NCI-H2171 treated with DMSO at 0.1 percent for 48 hours (cell line): Measurements from ENCODE around the gene FMO4.
"Not testable (repeated sequence)": the region's sequence is repeated elsewhere in the genome, so short reads cannot be mapped to it uniquely, and the experiment has no call there.

ENCODE experiments used
- DNase-seq: peaks from one replicate; lab custom pipeline; 2025; lab: John Stamatoyannopoulos, UW

The FMO4 gene, protein sequence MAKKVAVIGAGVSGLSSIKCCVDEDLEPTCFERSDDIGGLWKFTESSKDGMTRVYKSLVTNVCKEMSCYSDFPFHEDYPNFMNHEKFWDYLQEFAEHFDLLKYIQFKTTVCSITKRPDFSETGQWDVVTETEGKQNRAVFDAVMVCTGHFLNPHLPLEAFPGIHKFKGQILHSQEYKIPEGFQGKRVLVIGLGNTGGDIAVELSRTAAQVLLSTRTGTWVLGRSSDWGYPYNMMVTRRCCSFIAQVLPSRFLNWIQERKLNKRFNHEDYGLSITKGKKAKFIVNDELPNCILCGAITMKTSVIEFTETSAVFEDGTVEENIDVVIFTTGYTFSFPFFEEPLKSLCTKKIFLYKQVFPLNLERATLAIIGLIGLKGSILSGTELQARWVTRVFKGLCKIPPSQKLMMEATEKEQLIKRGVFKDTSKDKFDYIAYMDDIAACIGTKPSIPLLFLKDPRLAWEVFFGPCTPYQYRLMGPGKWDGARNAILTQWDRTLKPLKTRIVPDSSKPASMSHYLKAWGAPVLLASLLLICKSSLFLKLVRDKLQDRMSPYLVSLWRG

DNA sequence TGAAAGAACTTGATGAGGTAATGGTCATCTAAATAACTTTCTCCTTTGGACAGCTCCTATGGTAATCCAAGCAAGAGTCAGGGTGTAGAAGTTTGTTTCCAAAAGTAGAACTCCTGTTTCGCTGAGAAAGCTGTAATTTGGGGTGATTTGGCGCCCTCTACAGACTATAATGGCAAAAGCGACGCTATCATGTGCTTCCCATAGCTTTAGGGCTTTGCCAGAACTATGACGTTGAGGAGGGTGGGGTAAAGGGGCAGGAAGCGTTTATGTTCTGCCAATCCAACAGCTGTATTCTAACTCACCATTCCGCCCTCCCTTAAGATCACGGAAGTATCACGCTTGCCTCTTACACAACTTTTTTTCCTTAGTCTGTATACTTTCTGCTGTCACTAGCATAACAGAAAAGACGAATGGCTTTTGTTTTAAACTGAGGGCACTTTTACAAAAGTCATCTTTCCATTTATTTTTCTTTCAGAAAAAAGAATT, at the start of gene FMO4:
Gene FMO4, plus strand, starts transcription at position 349 of the 486 bp plus-strand sequence. CDS start 5,643 bp downstream, outside the sequence.
- peak; percentile 51 for DNase-seq

DNA sequence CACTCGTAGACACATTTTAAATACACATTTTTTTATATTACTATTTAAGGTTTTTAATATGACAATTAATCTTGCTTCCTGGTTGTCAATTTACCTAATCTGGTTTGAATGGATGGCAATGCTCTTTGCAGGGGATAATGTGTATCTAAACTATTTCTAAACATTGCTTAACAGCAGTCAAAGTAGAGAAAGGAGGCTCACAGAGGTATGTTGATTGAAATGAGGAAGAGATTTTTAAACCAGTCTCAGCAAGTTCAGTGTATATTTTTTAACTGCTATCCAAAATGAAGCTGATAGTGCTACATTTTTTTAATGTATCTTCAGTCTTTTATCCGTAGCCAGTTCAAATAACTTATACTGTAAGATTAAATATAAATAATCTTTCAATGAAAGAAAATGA, 48.3 kb upstream of the FMO4 start:
- no peak for DNase-seq

DNA sequence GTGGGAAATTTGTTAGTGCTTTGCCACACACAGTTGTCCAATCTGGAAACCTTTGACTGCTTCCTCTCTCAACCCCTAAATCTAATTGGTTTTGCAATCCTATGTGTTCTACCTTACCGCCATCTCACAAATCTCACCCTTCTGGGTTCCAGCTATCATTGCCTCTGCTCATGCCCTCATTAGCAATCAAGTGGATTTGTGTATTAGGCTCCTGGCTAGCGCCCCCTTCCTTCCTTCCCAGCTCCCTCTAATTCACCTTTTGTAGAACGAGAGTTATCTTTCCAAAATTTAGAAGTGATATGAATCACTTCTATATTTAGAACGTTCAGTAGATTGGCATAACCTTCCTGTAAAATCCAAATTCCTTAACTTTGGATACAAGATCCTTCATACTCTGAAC, 47.1 kb upstream of the FMO4 start:
- no peak for DNase-seq

DNA sequence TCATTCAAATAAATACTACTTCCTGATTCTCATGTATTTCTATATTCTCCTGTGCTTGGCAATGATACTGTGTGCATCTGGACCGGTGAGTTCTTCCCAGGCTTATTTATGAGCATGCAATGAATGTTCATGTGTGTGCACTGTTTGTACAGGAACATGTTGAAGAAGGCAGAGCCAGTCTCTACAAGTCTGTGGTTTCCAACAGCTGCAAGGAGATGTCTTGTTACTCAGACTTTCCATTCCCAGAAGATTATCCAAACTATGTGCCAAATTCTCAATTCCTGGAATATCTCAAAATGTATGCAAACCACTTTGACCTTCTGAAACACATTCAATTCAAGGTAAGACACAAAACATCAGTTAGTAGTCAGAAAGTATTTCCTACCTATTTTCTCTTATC, 46.6 kb upstream of the FMO4 start:
- no peak for DNase-seq

DNA sequence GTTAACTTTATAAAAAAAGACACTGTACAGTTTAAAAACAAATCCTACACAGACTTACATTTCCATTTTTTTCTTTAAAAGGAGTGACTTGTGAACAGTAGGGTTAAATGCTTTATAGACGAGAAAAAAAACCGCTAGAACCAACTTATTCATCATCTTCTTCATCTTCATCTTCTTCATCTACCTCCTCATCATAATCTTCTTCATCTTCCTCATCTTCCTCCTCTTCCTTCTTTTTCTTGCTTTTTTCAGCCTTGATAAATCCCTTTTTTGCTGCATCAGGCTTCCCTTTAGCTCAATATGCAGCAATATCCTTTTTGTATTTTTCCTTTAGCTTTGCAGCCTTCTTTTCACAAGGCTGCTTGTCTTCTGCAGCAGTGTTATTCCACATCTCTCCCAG, 43.2 kb upstream of the FMO4 start:
- DNase-seq, result no peak

DNA sequence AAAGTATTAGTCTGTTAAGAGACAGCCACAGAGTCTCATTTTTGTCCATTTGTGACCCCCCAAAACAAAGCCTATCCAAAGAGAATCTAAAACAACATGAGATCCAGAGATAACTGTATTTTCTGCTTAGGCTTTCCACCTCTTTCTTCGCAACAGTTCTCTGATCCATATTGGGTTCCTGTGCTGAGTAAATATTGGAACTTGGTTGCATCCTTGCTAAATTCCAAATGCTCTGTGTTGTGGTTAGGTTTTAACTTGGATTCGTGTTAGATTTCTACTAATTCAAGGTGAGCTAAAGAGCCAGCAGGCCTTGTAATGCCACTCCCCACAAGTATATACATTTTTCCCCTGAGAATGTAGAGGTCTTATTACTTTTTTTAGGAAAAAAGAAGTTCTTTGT, 36.4 kb upstream of the FMO4 start:
- no peak for DNase-seq

DNA sequence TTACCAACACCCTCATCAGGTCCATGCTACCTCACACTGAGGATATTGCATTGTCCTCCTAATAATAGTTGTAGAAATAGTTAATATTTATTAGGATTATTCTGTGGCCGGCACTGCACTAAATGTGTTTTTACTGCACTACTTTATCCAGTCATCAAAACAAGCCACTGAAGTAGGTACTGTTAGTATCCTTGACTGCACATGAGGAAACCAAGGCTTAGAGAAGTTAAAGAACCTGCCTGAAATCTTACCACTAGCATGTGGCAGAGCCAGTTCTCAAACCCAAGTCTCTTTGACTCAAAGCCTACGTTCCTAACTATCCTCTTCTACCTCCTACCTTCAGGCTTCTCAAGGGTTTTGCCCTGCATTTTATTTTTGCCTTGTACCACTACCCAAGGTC, 34.7 kb upstream of the FMO4 start:
- DNase-seq, result no peak

DNA sequence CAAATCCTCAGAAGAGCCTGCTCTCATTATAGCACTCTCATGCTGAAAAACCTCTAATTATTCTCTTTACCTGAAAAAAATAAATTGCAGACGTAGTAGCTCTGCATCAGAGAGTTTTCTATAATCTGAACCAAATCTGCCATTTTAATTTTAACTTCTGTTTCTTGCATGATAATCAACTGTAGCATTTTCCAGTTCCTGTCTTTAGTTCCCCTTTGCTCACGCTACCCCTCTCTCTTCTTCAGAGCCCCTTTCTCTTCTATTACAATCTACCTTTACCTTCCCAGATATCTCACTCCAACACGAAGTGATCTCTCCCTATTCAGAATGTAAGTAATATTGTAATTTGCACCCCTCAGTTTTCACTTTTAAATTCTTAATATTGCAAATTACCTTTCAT, 34.3 kb upstream of the FMO4 start:
- DNase-seq, result no peak

DNA sequence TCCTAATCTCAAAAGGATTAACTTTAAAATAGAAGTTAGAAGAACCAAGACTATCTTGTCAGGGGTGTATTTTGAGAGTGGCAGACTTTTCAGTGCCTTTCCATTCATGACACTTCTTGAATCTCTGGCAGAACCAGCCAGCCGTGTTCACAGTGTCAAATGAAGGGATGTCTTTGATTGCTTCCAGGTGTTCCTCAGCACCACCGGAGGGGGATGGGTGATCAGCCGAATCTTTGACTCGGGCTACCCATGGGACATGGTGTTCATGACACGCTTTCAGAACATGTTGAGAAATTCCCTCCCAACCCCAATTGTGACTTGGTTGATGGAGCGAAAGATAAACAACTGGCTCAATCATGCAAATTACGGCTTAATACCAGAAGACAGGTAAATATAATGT, 33.4 kb upstream of the FMO4 start:
- DNase-seq, result no peak

DNA sequence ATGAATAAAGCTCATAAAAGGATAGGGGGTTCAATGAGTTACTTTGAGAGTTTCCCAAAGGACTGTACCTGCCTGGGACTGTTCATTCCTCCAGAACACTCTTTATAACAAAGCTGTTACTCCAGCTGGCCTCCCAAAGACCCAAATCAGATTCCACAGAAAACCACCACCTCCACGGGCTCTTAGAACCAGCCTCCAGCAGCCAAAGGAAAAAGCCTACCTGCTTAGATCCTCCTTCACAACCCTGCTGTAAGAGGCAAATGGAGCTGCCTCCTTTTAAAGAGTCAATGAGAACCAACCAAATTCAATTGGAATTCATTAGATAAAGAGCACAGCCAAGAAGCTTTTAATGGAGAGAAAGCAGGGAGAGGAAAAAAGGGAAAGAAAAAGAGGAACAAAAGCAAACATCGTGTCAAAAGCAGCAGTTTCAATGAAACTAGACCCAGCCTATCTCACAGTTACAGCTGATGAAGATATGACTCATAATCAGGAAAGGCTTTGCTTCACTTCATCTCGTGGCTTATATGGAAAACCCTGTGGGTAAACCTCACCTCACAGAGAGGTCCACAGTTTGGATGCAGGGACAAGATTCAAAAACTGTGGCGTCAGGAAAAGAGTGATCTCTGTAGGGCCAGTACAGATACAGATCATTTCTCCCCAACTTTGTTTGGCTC, 27.8 kb upstream of the FMO4 start:
- no peak for DNase-seq

DNA sequence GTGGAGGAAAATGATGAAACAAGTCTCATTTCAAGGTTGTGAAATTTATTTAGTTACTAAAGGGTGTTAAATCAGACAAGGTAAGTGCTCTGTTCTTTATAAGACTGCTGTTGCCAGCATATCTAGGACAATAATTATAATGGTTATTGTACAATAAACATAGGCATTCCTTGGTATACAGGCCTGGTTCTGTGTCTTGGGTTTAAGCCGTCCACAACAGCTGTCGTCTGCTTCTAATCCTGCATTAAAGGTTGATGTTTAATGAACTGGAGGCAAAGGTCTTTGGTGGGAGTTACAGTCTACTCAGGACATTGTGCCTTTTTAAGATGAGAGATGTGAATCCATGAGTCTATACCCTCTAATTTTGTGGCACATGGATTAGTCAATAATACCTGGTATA, 23.4 kb upstream of the FMO4 start:
- no peak for DNase-seq

DNA sequence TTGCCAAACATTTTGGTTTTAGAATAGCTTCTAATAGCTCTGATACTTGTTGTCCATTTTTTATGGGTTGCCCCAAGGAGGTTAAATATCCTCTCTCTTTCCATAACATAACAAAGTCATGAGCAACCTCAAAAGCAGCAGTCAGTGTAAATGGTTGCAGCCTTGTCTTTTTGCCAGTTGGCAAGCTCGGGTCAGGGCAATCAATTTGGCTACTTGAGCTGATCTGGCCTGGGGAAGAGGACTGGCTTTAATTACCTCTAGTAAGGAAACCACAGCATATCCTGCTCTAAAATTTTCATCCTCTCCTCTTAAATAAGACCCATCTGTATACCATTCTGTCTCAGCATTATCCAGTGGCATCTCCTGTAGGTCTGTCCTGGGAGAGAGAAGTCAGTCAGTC, 21.2 kb upstream of the FMO4 start:
- DNase-seq, result no peak

DNA sequence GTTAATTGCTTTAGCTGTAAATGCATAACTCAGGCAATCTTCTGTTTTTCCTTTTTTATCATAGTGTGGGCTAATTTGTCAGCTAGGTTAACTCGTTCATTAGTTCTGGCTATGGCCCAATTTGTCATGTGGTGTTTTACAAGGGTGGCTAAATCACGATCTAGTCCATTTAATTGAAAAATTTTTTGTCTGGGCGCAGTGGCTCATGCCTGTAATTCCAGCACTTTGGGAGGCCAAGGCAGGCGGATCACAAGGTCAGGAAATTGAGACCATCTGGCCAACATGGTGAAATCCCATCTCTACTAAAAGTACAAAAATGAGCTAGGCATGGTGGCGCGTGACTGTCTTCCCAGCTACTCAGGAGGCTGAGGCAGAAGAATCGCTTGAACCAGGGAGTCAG, 18.6 kb upstream of the FMO4 start:
- not testable (repeated sequence) for DNase-seq

DNA sequence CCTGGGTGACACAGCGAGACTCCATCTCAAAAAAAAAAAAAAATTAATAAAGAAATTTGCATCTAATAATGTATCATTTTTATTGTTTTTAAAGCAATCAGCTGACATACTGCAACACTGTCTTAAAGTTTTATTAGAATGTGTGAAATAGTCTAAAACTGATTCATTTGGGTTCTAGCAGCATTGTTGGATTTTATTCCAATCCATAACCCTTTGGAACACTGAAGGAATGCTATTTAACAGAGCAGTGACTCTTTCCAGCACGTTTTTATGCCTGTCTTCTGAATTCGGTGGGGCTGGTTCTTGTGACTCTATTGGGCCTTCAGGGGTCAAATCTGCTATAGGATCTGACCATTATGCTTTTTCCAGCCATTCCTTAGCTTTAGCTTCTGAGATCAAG, 18.2 kb upstream of the FMO4 start:
- DNase-seq, result no peak

DNA sequence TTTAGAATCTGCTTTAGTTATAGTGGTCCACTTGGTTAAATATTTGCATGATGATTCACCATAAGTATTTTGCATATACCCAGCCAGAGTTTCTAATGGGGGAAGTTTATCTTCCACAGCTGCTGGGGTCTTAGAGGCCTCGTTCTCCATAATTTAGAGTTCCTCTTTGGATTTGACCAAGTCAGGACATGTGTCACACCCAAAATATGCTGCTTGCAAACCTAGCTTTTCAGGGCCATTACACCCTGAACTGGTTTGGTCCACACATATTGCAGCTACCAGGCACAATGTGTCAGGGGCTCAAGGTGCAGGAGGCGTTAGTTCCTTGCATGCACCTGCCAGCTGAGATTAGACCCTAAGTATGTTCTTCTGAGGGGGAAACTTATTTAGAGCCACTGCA, 17.1 kb upstream of the FMO4 start:
- DNase-seq, result no peak

DNA sequence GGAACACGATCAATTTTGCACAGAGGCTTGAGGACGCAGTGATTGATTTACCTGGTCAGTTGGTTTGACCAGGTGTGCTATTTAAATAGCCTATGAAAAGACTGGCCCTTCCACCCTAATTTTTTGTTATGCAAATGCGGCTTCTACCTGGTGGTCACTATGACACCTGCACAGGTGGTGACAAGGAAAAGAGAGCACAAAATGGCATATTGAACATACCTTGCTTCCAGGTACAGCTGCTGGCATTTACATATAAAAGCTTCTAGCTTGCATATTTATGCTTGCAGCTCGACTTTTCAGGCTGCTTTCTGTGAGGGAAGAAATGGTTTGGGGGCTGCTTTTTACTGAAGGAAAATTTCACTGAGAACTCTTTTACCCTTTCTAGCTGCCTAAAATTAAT, 15.3 kb upstream of the FMO4 start:
- no peak for DNase-seq

DNA sequence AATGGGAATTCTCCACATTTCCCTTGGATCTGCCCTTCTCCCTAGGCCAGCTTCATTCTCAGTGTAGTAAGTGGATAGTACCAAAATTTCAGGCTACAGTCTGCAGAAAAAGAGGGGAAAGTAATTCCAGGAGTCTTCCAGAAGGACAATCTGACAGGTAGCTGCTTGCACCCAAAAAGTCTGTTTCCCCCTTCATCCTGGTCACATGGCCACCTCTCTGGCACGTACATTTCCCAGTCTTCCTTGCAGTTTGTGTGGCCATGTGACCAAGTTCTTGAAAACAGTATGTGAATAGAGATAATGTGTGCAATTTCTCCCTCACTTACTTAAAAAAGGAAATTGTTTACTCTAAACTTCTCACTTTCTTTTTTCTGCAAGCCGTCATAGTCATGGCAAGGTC, 14.6 kb upstream of the FMO4 start:
- DNase-seq, result no peak

DNA sequence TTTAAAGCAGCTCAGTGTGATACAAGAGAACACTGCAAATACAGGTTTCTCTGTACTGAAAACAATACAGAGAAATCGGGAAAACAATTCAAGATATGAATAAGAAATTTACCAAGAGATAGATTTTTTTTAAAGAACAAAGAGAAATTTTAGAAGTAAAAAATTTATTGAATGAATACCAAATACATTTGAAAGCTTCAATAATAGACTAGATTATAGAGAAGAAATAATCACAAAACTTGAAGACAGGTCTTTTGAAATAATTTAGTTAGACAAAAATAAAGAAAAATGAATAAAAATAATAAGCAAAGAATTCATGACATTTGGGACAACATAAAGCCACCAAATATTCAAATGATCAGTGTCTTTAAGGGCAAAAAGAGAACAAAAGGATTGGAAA, 13.6 kb upstream of the FMO4 start:
- DNase-seq, result no peak

DNA sequence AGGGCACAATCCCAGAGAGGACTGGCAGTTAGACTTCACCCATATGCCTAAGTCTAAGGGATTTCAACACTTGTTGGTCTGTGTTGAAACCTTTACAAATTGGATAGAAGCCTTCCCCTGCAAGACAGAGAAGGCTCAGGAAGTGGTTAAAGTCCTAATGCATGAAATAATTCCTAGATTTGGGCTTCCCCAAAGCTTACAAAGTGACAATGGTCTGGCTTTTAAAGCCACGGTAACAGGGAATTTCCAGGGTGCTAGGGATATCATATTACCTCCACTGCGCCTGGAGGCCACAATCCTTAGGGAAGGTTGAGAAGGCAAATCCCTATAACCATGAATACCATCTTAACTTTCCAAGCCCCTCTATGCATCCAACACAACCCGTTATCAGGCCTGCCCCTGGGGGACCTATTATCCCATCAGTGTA, 3.3 kb upstream of the FMO4 start:
- no peak for DNase-seq

DNA sequence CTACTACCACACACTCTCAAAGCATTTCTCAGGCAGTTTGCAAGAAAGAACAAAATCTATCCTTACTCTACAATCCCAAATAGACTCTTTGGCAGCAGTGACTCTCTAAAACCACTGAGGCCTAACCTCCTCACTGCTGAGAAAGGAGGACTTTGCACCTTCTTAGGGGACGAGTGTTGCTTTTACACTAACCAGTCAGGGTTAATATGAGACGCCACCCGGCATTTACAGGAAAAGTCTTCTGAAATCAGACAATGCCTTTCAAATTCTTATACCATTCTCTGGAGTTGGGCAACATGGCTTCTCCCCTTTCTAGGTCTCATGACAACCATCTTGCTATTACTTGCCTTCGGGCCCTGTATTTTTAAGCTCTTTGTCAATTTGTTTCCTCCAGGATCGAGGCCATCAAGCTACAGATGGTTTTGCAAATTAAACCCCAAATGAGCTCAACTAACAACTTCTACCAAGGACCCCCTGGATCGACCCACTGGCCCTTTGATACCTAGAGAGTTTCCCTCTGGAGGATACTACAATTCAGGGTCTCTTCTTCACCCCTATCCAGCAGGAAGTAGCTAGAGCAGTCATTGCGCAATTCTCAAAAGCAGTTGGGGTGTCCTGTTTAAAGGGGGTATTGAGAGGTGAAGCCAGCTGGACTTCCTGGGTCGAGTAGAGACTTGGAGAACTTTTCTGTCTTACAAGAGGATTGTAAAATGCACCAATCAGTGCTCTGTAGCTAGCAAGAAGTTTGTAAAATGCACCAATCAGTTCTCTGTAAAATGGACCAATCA, 2.0 kb upstream of the FMO4 start:
- no peak for DNase-seq

DNA sequence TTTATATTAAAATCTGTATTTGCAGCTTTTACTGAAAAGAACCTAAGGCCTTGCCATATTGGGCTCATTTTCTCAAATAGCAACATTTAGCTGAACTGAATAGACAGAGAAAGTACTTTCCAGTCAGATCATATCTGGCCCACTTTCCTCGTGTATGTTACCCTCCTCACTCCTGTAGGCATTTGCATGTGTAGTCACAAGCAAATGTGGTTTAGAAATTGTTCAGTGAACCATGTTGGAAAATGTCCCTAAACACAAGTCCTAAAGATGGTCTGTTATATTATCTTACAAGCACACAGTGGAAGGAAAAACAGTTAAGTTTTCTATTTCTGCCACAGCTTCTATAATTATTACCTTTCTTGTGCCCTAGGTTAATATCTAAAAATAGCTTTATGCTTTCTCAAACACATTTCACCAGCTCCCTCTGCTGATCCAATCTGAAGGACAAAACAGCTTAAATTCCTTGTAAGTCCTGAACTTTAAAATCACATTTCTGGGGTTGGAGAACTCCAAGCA, 606 bp upstream of the FMO4 start:
- no peak for DNase-seq

DNA sequence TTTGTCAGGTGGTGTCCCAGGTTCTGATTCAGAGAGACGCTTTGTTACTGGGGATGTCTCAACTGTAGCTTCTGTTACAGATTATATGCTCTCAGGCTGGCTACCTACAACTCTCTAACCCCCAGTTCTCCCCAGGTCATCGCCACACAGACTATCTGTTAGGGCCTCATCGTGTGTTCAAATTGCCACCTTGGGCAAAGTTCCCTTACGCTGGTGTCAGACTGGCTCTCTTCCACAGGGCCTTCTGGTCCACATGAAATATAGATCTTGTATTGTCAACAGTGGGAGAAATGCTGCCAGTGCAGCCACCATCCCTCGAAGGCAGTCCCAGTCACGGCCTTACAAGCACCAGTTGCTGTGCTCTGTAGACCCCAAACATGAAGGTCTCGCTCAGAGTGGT, 15.3 kb downstream of the FMO4 start:
- DNase-seq, result no peak
